Uterus (tissue), 2 donors: Measurements from ENCODE around the gene ADAMTS2.

ENCODE experiments used
- POLR2A ChIP-seq, 2 donors: fragments of 450-650 bp; IDR thresholded peaks; one replicate each; pipeline ENCODE4 v1.6.1; 2016; ENCODE audit warnings: antibody characterized with exemption in 2 of 2, mild to moderate bottlenecking in 1 of 2, moderate library complexity in 1 of 2
- TF ChIP-seq, protein P1 (sequence below), 4 experiments: fragments of 200-600 bp in 2 of 4; fragments of 450-650 bp in 2 of 4; sonication (generic) in 2 of 4; IDR thresholded peaks; one replicate each; pipeline ENCODE4 v1.5.1; 2016 to 2019; ENCODE audit warnings: antibody characterized with exemption in 4 of 4, mild to moderate bottlenecking in 2 of 4, moderate library complexity in 1 of 4

DNA sequence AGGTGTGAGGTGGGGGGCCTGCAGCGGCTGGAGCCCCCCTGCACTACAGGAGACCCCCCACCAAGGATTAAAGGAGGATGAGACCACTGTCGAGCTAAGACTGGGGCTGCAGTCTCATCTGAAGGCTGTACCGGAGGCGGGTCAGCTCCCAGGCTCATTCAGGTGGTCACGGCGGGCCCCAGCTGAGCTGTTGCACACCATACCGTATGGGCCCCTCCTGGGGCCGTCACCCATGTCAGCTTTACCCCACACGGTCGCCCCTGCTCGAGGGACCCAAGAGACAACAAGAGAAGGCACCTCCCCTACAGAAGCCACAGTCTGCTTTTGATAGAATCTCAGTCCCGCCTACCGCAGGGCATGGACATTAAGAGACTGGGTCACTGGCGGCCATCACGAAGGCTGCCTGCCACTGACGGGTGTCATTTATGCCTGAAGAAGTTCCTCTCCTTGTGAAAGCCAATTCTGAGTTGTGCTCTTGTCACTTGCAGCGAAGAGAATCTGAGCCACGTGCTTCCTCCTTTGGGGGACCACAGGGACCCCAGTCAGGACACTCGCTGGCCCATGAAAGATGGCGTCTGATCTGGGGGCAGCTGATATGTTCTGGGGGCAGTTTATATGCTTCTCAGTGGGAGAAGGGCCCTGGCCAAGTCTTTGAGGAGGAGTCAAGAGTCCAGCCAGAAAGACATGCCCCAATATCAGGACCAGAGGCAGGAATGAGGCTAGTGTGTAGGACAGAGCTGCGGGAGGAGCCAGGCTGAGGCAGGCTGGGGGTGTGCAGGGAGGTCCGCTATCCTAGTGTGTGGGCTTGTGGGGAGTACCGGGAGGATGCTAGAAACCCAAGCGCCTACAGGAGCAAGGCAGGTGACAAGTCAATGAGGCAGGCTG, 182.7 kb downstream of the ADAMTS2 start:
- TF ChIP-seq, protein P1, sequence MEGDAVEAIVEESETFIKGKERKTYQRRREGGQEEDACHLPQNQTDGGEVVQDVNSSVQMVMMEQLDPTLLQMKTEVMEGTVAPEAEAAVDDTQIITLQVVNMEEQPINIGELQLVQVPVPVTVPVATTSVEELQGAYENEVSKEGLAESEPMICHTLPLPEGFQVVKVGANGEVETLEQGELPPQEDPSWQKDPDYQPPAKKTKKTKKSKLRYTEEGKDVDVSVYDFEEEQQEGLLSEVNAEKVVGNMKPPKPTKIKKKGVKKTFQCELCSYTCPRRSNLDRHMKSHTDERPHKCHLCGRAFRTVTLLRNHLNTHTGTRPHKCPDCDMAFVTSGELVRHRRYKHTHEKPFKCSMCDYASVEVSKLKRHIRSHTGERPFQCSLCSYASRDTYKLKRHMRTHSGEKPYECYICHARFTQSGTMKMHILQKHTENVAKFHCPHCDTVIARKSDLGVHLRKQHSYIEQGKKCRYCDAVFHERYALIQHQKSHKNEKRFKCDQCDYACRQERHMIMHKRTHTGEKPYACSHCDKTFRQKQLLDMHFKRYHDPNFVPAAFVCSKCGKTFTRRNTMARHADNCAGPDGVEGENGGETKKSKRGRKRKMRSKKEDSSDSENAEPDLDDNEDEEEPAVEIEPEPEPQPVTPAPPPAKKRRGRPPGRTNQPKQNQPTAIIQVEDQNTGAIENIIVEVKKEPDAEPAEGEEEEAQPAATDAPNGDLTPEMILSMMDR (IDR thresholded peaks at IDR 0.05), result no peak
- TF ChIP-seq POLR2A (IDR thresholded peaks at IDR 0.05), result no peak
